Caco-2 (cell line): ENCODE measurements around the gene HSPH1. TPM values are rescaled to one million over a fixed set of nuclear protein-coding genes. Genes with fewer than 3 reads are reported as not detected.

Experiments used
- BruUV-seq: library from RNA; stranded (reverse); fragments of 400-500 nt; replicated peaks from 2 replicates; lab custom pipeline; 2021; lab: Mats Ljungman, UMichigan
- CTCF ChIA-PET: fragments of 300-600 bp; sonication (Branson Sonifier 250); formaldehyde crosslinking; loops from one replicate; lab custom pipeline; 2022; ENCODE audit warnings: antibody characterized with exemption; lab: Charles Lee
- POLR2A ChIA-PET: fragments of 300-600 bp; sonication (Branson Sonifier 250); formaldehyde crosslinking; loops from one replicate; lab custom pipeline; 2022; ENCODE audit warnings: antibody characterized with exemption; lab: Charles Lee
- DNase-seq, 2 experiments: peaks; one replicate each; pipeline versions ENCODE4 v3.0.0 to v3.0.0-alpha.2; 2020 to 2022
- H3K27me3 ChIP-seq: replicated peaks from 2 replicates; pipeline ENCODE4 v1.6.0; 2011; ENCODE audit warnings: low read length; ENCODE audit not compliant: control insufficient read depth, insufficient read depth
- H3K36me3 ChIP-seq: 2 replicates; pipeline ENCODE4 v1.5.1; 2011; ENCODE audit warnings: low read length; ENCODE audit not compliant: control insufficient read depth, insufficient read depth
- H3K4me1 ChIP-seq: fragments of 250-450 bp; sonication (Bioruptor Pico); 2 replicates; pipeline ENCODE4 v1.5.1; 2020; ENCODE audit warnings: mild to moderate bottlenecking
- H3K4me3 ChIP-seq: 2 replicates; pipeline ENCODE4 v1.5.1; 2011; ENCODE audit warnings: low read depth, mild to moderate bottlenecking, control low read depth, low read length
- H3K9me3 ChIP-seq: fragments of 250-450 bp; sonication (Bioruptor Pico); 2 replicates; pipeline ENCODE4 v1.5.1; 2020; ENCODE audit warnings: mild to moderate bottlenecking, moderate library complexity
- H3K27ac Mint-ChIP-seq: one replicate; pipeline ENCODE4 v1.8.0; 2022; ENCODE audit warnings: mixed read lengths; ENCODE audit not compliant: unreplicated experiment
- H3K27me3 Mint-ChIP-seq: one replicate; pipeline ENCODE4 v1.8.0; 2022; ENCODE audit warnings: mixed read lengths; ENCODE audit not compliant: insufficient read depth, unreplicated experiment
- H3K36me3 Mint-ChIP-seq: one replicate; pipeline ENCODE4 v1.8.0; 2022; ENCODE audit warnings: mild to moderate bottlenecking, mixed read lengths; ENCODE audit not compliant: insufficient read depth, unreplicated experiment
- H3K4me1 Mint-ChIP-seq: one replicate; pipeline ENCODE4 v1.8.0; 2022; ENCODE audit warnings: low read depth, mixed read lengths; ENCODE audit not compliant: unreplicated experiment
- H3K4me3 Mint-ChIP-seq: one replicate; pipeline ENCODE4 v1.8.0; 2022; ENCODE audit warnings: mild to moderate bottlenecking, moderate library complexity, mixed read lengths; ENCODE audit not compliant: unreplicated experiment
- H3K9me3 Mint-ChIP-seq: one replicate; pipeline ENCODE4 v1.8.0; 2022; ENCODE audit warnings: mixed read lengths; ENCODE audit not compliant: unreplicated experiment
- CTCF ChIP-seq, 2 experiments: fragments of 200-600 bp in 1 of 2; IDR thresholded peaks; 1 replicate in 1 of 2; 2 replicates in 1 of 2; pipeline versions ENCODE4 v1.5.1 to v1.8.0; 2011 to 2022; ENCODE audit warnings: antibody characterized with exemption in 1 of 2, control low read depth in 1 of 2, inconsistent platforms in 1 of 2, low read depth in 1 of 2, low read length in 1 of 2, mild to moderate bottlenecking in 1 of 2, moderate library complexity in 1 of 2; ENCODE audit not compliant: insufficient read depth in 1 of 2, severe bottlenecking in 1 of 2, unreplicated experiment in 1 of 2
- intact Hi-C: fragments of 100-400 bp; cut with micrococcal nuclease; formaldehyde crosslinking; loops from one replicate; pipeline ENCODE4 v1.10.0; 2022; ENCODE audit not compliant: unreplicated experiment
- total RNA-seq: library from RNA; stranded (reverse); gene quantifications from 2 replicates; pipeline ENCODE4 v1.2.3, GENCODE V29; 2022

Gene HSPH1
- total RNA-seq, 1 experiment from 2014 or later: 141 TPM

- no peaks in the 10 kb centered on the region for H3K27me3 ChIP-seq
- H3K9me3 Mint-ChIP-seq: no peaks in the 10 kb centered on the region
- DNase-seq: peak; percentile 70 to 72
- peak overlapping the region; percentile 91 for H3K4me3 ChIP-seq
- H3K27me3 Mint-ChIP-seq: no peaks in the 10 kb centered on the region
- peak overlapping the region; percentile 97 for H3K27ac Mint-ChIP-seq
- peaks cover 18% of the 10 kb centered on the region; the same call in 1 of the 2 replicates for H3K4me1 ChIP-seq
- peak overlapping the region; percentile 98 for H3K4me3 Mint-ChIP-seq
- peaks cover 53% of the 10 kb centered on the region for H3K36me3 Mint-ChIP-seq
- no peaks in the 10 kb centered on the region for H3K36me3 ChIP-seq
- H3K4me1 Mint-ChIP-seq: peaks cover 20% of the 10 kb centered on the region
- POLR2A ChIA-PET: no interaction called here
- intact Hi-C loops: loop anchor here (5.0 kb wide), 1 partner anchor 1309 kb away; the partner anchor contains the start of gene UBL3
- H3K9me3 ChIP-seq: no peaks in the 10 kb centered on the region
- BruUV-seq: no TSS peak
- no peak for TF ChIP-seq CTCF (IDR thresholded peaks at IDR 0.05; ENCODE audit: insufficient read depth in 1 of 2, low read depth in 1 of 2, low read length in 1 of 2, severe bottlenecking in 1 of 2, unreplicated experiment in 1 of 2)
- CTCF ChIA-PET: interaction anchor here (1.5 kb wide), 1 partner anchor 39 kb away, joined by 4 read pairs; the partner anchor contains the start of gene B3GLCT
These were observed 697 bp downstream of the HSPH1 start for GRCh38 chr13:31160857-31161556.

GRCh38 chr13:31159306-31159705 lies 2.4 kb downstream of the HSPH1 start:
- Histone ChIP-seq H3K4me1 (peaks cover 18% of the 10 kb centered on the region; the same call in 1 of the 2 replicates), H3K4me3 (no peak overlapping the region), H3K9me3 (no peaks in the 10 kb centered on the region), H3K27me3 (no peaks in the 10 kb centered on the region), H3K36me3 (no peaks in the 10 kb centered on the region)
- intact Hi-C loops: no loop called here
- H3K27me3 Mint-ChIP-seq: no peaks in the 10 kb centered on the region
- no TSS peak for BruUV-seq
- H3K36me3 Mint-ChIP-seq: peaks cover 70% of the 10 kb centered on the region
- no peak for TF ChIP-seq CTCF (IDR thresholded peaks at IDR 0.05; ENCODE audit: insufficient read depth in 1 of 2, low read depth in 1 of 2, low read length in 1 of 2, severe bottlenecking in 1 of 2, unreplicated experiment in 1 of 2)
- no peak overlapping the region for H3K27ac Mint-ChIP-seq
- peaks cover 25% of the 10 kb centered on the region for H3K4me1 Mint-ChIP-seq
- no peak for DNase-seq
- H3K9me3 Mint-ChIP-seq: no peaks in the 10 kb centered on the region
- ChIA-PET CTCF (no interaction called here), POLR2A (no interaction called here)
- peak overlapping the region; percentile 98 for H3K4me3 Mint-ChIP-seq

- Histone ChIP-seq H3K36me3 (peaks cover 1% of the 10 kb centered on the region), H3K9me3 (no peaks in the 10 kb centered on the region), H3K27me3 (no peaks in the 10 kb centered on the region), H3K4me1 (peaks cover 10% of the 10 kb centered on the region; the same call in 1 of the 2 replicates), H3K4me3 (no peak overlapping the region)
- peaks cover 86% of the 10 kb centered on the region for H3K36me3 Mint-ChIP-seq
- BruUV-seq: no TSS peak
- CTCF ChIA-PET: no interaction called here
- peaks cover 19% of the 10 kb centered on the region for H3K4me1 Mint-ChIP-seq
- no peak overlapping the region for H3K27ac Mint-ChIP-seq
- no peaks in the 10 kb centered on the region for H3K27me3 Mint-ChIP-seq
- H3K9me3 Mint-ChIP-seq: no peaks in the 10 kb centered on the region
- intact Hi-C loops: no loop called here
- POLR2A ChIA-PET: interaction anchor here (0.5 kb wide), 1 partner anchor 352 kb away, joined by 3 read pairs; no protein-coding TSS in a partner anchor
- TF ChIP-seq CTCF (IDR thresholded peaks at IDR 0.05; ENCODE audit: insufficient read depth in 1 of 2, low read depth in 1 of 2, low read length in 1 of 2, severe bottlenecking in 1 of 2, unreplicated experiment in 1 of 2): no peak
- H3K4me3 Mint-ChIP-seq: no peak overlapping the region
- DNase-seq: no peak
These were observed 6.8 kb downstream of the HSPH1 start for GRCh38 chr13:31154939-31155338.
